Choroid plexus epithelial cell (primary cell): ENCODE data around the gene MGAT4C.
"Not testable (repeated sequence)": the region's sequence is repeated elsewhere in the genome, so short reads cannot be mapped to it uniquely, and the experiment has no call there.

ENCODE experiments used
- DNase-seq: peaks from one replicate; pipeline ENCODE4 v3.0.0-alpha.2; 2010; ENCODE audit warnings: low read depth
- H3K4me3 ChIP-seq: 2 replicates; pipeline ENCODE4 v1.5.1; 2011; ENCODE audit warnings: low read depth, mild to moderate bottlenecking, control low read depth, low read length, moderate library complexity
- TF ChIP-seq, protein P1 (sequence below): conservative IDR thresholded peaks from 2 replicates; pipeline ENCODE4 v1.5.1; 2011; ENCODE audit warnings: low read depth, mild to moderate bottlenecking, control low read depth, inconsistent platforms, low read length, moderate library complexity

MGAT4C gene

DNA sequence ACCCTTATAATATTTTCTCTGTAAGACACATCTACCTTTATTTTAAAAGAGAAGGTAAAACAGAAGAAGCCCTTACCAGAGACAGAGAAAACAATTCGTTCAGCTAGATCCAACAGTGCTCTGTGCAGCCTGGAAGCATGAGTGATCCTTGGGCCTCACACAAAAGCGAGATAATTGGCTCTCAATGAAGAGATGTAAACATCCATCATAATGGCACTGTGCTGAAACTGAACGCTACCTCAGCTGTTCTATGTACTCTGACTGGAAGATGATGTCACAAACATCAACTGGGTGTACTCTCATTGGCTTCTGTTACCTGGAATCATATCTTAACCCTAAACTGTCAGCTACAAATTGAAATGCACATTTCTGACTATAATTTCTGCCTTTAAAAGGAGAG lies at the start of gene MGAT4C:
Gene MGAT4C (minus strand): TSS at position 229 of the 400 bp plus-strand sequence.
- TF ChIP-seq, protein P1, sequence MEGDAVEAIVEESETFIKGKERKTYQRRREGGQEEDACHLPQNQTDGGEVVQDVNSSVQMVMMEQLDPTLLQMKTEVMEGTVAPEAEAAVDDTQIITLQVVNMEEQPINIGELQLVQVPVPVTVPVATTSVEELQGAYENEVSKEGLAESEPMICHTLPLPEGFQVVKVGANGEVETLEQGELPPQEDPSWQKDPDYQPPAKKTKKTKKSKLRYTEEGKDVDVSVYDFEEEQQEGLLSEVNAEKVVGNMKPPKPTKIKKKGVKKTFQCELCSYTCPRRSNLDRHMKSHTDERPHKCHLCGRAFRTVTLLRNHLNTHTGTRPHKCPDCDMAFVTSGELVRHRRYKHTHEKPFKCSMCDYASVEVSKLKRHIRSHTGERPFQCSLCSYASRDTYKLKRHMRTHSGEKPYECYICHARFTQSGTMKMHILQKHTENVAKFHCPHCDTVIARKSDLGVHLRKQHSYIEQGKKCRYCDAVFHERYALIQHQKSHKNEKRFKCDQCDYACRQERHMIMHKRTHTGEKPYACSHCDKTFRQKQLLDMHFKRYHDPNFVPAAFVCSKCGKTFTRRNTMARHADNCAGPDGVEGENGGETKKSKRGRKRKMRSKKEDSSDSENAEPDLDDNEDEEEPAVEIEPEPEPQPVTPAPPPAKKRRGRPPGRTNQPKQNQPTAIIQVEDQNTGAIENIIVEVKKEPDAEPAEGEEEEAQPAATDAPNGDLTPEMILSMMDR: no peak
- H3K4me3 ChIP-seq: no peak within 1 kb of the TSS
- DNase-seq: no peak

DNA sequence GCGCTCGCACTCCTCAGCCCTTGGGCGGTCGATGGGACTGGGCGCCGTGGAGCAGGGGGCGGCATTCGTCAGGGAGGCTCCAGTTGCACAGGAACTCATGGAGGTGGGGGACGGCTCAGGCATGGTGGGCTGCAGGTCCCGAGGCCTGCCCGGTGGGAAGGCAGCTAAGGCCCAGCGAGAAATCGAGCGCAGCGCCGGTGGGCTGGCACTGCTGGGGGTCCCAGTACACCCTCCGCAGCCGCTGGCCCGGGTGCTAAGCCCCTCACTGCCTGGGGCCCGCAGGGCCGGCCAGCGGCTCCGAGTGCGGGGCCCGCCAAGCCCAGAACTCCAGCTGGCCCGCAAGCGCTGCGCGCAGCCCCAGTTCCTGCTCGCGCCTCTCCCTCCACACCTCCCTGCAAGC lies 40.2 kb upstream of the MGAT4C start:
- DNase-seq, H3K4me3 ChIP-seq: not testable (repeated sequence)

DNA sequence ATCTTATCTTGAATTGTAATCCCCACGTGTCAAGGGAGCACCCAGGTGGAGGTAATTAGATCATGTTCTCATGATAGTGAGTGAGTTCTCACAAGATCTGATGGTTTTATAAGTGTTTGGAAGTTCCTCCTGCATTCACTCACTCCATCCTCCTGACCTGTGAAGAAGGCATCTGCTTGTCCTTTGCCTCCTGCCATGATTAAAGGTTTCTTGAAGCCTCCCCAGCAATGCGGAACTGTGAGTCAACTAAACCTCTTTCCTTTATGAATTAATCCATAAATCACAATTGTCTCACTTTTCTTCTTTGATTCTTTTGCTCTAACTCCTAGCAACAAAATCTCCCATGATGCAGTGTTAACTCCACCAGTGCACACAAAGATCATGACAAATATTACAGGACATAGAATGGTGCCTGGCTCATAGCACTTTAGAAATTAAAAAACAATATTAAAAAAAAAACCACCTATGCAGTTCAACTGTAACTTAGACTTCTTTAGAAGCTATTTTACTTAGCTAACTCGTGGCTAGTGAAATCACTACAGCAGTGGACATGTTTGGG lies 37.6 kb upstream of the MGAT4C start:
- no peak overlapping the region for H3K4me3 ChIP-seq
- TF ChIP-seq, protein P1: no peak

DNA sequence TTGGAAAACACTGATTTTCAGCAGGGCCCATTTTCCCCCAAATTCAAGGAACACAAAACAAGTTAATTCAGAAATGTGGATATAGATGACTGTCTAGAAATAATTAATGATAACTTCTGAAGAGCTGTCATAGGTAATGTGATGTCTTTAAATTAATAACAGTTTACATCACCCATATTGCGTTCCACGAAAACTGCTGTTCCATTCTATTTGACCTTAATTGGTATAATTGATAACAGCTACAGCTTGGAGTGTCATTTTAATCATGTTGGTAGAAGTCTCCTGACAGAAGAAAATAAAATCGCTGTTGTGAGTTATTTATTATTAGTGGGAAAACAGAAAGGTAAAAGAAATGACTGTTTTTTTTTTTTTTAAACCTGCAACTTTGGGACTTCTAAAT lies 36.3 kb upstream of the MGAT4C start:
- TF ChIP-seq, protein P1: no peak
- no peak for DNase-seq
- H3K4me3 ChIP-seq: no peak overlapping the region

More for the DNA sequence above, 37.6 kb upstream of the MGAT4C start:
- no peak for DNase-seq

DNA sequence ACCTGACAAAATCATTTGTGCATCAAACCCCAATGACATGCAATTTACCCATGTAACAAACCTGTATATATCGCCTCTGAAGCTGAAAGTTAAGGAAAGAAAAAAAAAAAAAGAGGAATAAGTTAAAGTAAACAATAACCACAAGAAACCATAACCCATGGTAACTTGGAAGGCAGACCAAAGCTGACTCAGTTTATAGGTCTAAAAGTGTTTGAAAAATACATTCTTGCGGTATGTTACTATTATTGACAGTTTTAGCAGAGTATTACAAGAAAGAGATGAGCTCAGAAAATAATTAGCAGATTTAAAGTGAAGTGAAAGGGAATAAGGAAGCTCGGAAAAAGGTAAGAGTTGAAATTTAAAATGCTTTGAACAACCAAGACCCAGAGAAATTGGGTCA lies 34.4 kb upstream of the MGAT4C start:
- TF ChIP-seq, protein P1: no peak
- peak; percentile 0 for DNase-seq
- H3K4me3 ChIP-seq: no peak overlapping the region

DNA sequence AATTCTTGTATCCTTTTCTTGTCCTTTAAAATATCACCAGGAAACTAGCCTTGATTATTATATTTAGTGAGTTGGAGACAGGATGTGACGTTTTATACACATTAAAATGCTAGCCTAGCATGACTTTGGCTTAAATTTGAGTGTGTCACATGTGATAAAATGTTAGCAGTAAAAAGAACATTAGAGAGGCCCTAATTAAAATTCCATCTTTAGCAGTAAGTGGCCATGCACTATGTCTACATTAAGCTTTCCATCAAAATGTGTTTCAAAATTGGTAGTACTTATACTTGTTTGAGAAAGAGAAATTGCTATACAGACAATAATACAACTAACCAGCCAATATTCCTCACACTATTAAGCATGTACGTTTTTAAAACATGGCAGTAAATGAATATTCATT lies 29.9 kb upstream of the MGAT4C start:
- TF ChIP-seq, protein P1: no peak
- H3K4me3 ChIP-seq: no peak overlapping the region
- no peak for DNase-seq

DNA sequence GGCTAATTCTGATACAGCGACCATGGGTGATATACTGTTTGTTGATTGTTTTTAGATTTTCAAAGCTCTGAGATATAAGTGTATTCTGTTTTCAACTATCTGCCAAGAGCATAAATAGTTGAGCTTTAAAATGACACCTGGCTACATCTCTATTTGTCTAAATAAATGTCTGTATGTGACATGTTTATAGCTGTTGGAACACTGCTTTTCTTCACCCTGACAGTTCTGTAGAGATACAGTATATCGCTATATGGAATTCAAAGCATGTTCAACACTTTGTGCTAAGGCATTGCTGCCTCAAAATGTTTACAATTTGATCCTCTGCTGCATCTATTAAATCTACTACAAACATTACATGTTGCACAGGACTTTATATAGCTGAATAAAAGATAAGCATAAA lies 27.4 kb upstream of the MGAT4C start:
- no peak for DNase-seq
- H3K4me3 ChIP-seq: no peak overlapping the region
- TF ChIP-seq, protein P1: no peak

DNA sequence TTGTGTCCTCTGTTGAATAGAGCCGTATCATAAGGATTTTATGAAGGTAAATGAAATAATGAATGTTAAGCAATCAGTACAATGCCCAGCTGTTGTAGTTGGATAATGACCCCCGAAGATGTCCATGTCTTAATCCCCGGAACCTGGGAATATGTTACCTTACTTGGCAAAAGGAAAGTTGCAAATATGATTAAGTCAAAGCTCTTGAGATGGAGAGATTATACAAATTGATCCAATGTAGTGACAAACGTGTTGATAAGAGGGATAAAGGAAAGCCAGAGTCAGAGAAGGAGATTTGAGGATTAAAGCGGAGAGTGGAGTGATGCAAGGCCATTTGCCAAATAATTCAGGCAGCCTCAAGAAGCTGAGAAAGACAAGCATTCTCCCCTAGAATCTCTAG lies 19.2 kb upstream of the MGAT4C start:
- TF ChIP-seq, protein P1: no peak
- no peak for DNase-seq
- H3K4me3 ChIP-seq: no peak overlapping the region
